ENCODE data around the gene CAMKV. TPM values are rescaled to one million over a fixed set of nuclear protein-coding genes. Genes with fewer than 3 reads are reported as not detected.

Gene CAMKV
- total RNA-seq, 1 experiment from 2014 or later: not detected

DNA sequence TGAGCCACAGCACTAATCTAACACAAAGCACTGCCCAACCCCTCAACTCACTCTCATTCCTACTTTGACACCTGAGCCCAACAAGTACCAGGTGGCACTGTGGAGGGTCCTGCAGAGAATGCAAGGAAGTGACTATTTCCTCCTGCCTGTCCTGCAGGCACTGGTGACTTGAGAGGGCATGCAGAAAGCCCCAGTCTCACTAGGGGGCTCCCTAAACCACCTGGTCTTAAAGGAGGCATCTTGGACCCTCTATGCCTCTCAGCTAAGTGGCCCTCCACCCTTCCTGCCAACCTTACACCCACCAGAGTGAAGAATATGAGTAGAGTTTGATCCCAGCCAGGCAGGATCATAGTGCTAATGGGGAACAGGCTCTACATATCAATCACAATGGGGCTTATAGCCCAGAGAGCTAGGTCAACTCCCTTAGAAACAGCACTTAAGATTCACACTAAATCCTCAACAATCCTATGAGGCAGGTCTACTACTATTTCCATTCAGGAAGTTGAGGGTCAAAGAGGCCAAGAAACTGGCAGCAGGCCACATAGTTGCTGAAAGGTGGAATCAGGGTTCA, 28.5 kb downstream of the CAMKV start:
- H3K4me1 Mint-ChIP-seq (ENCODE audit: insufficient read depth, unreplicated experiment): no peaks in the 10 kb centered on the region
- CTCF ChIA-PET: interaction anchor here (0.6 to 11.3 kb wide), 13 partner anchors 9 to 89 kb away, joined by 3 to 201 read pairs (median 3); partner anchors contain the start of genes CDHR4, INKA1, MON1A and MST1R
- H3K36me3 Mint-ChIP-seq (ENCODE audit: insufficient read depth, unreplicated experiment): no peaks in the 10 kb centered on the region
- no peak overlapping the region for H3K4me3 Mint-ChIP-seq (ENCODE audit: unreplicated experiment)
- no peaks in the 10 kb centered on the region for H3K27me3 Mint-ChIP-seq (ENCODE audit: insufficient read depth, unreplicated experiment)
- H3K9me3 Mint-ChIP-seq (ENCODE audit: unreplicated experiment): no peaks in the 10 kb centered on the region
- DNase-seq (ENCODE audit: unreplicated experiment): peak; percentile 27
- intact Hi-C loops (cut with micrococcal nuclease): no loop called here
- BruUV-seq (replicated peaks): no TSS peak
- POLR2A ChIA-PET: no interaction called here
- no peak for TF ChIP-seq CTCF (IDR thresholded peaks at IDR 0.05; ENCODE audit: unreplicated experiment)
- no peak overlapping the region for H3K27ac Mint-ChIP-seq (ENCODE audit: low read depth, unreplicated experiment)

DNA sequence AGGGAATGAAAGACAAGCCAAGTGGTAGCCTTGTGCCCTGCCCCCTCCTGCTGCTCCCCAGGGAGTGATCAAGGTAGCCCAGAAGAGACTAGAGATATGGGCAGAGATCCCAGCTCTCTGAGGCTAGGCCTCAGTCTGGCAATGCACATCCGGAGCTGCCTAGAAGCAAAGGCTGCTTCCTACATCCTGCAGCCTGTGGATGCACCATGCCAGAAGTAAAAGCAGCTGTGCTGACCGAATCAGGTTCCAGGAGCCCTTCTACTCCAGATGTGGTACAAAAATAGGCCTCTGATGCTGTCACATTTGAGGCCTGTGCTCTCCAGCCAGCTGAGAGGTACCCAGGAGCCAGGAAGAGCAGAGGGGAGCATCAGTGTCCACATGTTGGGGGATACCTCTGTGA, 29.3 kb downstream of the CAMKV start:
- Mint-ChIP-seq H3K4me1 (ENCODE audit: insufficient read depth, unreplicated experiment) (no peaks in the 10 kb centered on the region), H3K27ac (ENCODE audit: low read depth, unreplicated experiment) (no peak overlapping the region), H3K27me3 (ENCODE audit: insufficient read depth, unreplicated experiment) (no peaks in the 10 kb centered on the region), H3K4me3 (ENCODE audit: unreplicated experiment) (no peak overlapping the region), H3K9me3 (ENCODE audit: unreplicated experiment) (no peaks in the 10 kb centered on the region), H3K36me3 (ENCODE audit: insufficient read depth, unreplicated experiment) (no peaks in the 10 kb centered on the region)
- ChIA-PET CTCF (interaction anchor here (0.6 to 11.3 kb wide), 13 partner anchors 9 to 400 kb away, joined by 3 to 201 read pairs (median 3); partner anchors contain the start of genes CDHR4, INKA1 and MST1R), POLR2A (interaction anchor here (0.7 to 2.1 kb wide), 2 partner anchors 37 to 164 kb away, joined by 4 to 30 read pairs; partner anchors contain the start of gene INKA1)
- intact Hi-C loops (cut with micrococcal nuclease): no loop called here
- TF ChIP-seq CTCF (IDR thresholded peaks at IDR 0.05; ENCODE audit: unreplicated experiment): no peak
- no peak for DNase-seq (ENCODE audit: unreplicated experiment)
- no TSS peak for BruUV-seq (replicated peaks)

DNA sequence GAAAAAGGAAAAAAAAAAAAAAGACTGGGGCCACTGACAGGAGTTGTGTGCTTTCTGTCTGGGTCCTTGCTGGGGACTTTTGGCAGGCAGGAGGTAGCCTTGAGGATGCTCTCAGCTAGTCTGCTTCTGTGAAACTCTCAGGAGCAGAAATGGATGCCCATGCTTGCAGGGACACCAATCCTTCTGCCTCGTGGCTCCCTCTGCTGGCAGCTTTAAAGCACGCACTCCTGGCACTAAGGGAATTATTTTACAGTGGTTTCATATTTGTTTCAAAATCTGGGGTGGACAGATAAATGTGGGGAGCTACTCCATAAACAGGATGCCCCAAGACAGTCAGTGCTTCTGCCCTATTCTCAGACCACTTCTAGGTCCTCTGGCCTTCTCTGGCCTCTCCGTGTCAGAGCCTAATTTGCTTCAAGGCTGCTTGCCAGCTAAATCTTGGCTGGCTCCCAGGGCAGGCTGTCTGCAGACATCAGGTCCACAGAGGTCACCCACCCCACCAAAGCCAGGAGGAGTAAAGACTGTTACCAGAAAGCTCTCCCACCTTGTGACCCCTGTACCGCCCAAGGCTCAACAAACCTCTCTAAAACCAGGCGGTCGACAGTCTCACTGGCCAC, 30.4 kb downstream of the CAMKV start:
- peak; percentile 84 for TF ChIP-seq CTCF (IDR thresholded peaks at IDR 0.05; ENCODE audit: unreplicated experiment)
- Mint-ChIP-seq H3K27ac (ENCODE audit: low read depth, unreplicated experiment) (no peak overlapping the region), H3K4me1 (ENCODE audit: insufficient read depth, unreplicated experiment) (no peaks in the 10 kb centered on the region), H3K36me3 (ENCODE audit: insufficient read depth, unreplicated experiment) (peaks cover 4% of the 10 kb centered on the region), H3K27me3 (ENCODE audit: insufficient read depth, unreplicated experiment) (no peaks in the 10 kb centered on the region), H3K9me3 (ENCODE audit: unreplicated experiment) (no peaks in the 10 kb centered on the region), H3K4me3 (ENCODE audit: unreplicated experiment) (no peak overlapping the region)
- POLR2A ChIA-PET: interaction anchor here (0.5 to 2.1 kb wide), 8 partner anchors 34 to 119 kb away, joined by 3 to 30 read pairs (median 4); partner anchors contain the start of genes CDHR4, GMPPB and INKA1
- intact Hi-C loops (cut with micrococcal nuclease): loop anchor here (1.0 to 5.0 kb wide), 4 partner anchors 37 to 136 kb away; partner anchors contain the start of gene GMPPB
- CTCF ChIA-PET: interaction anchor here (0.5 to 11.3 kb wide), 56 partner anchors 9 to 411 kb away, joined by 3 to 201 read pairs (median 4); partner anchors contain the start of genes CAMKV, CDHR4, GMPPB and INKA1
- no TSS peak for BruUV-seq (replicated peaks)
- peak; percentile 85 for DNase-seq (ENCODE audit: unreplicated experiment)

DNA sequence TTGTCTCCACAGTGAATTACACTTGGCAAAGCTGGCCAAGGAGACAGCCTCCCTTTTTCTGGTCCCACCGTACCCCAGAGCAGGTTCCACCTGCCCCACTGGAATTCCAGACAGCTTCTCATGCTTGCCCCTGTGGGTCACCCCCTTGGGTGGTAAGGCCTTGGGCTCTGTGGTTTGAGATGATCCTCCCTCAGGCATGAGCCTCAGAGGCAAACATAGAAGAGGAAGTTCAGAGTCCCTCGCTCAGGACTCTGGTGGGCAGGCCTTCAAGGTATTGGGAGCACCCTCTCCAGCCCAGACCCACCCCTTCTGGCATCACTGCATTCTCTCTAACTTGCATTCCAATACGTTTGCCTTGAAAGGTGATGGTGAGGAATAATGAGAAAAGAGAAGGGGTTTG, 38.4 kb downstream of the CAMKV start:
- no peak for TF ChIP-seq CTCF (IDR thresholded peaks at IDR 0.05; ENCODE audit: unreplicated experiment)
- Mint-ChIP-seq H3K4me3 (ENCODE audit: unreplicated experiment) (no peak overlapping the region), H3K27ac (ENCODE audit: low read depth, unreplicated experiment) (no peak overlapping the region), H3K9me3 (ENCODE audit: unreplicated experiment) (no peaks in the 10 kb centered on the region), H3K27me3 (ENCODE audit: insufficient read depth, unreplicated experiment) (no peaks in the 10 kb centered on the region), H3K4me1 (ENCODE audit: insufficient read depth, unreplicated experiment) (no peaks in the 10 kb centered on the region), H3K36me3 (ENCODE audit: insufficient read depth, unreplicated experiment) (peaks cover 8% of the 10 kb centered on the region)
- BruUV-seq (replicated peaks): no TSS peak
- intact Hi-C loops (cut with micrococcal nuclease): no loop called here
- ChIA-PET POLR2A (no interaction called here), CTCF (interaction anchor here (1.1 kb wide), 1 partner anchor 10 kb away, joined by 3 read pairs; no protein-coding TSS in a partner anchor)
- no peak for DNase-seq (ENCODE audit: unreplicated experiment)
